Esophagus muscularis mucosa (tissue), 4 donors: ENCODE data around the gene IL15RA.

Experiments
- CTCF ChIP-seq, 3 experiments: fragments of 200-600 bp in 2 of 3; fragments of 450-650 bp in 1 of 3; sonication (generic) in 2 of 3; IDR thresholded peaks; one replicate each; pipeline ENCODE4 v1.5.1; 2017 to 2019; ENCODE audit warnings: antibody characterized with exemption in 3 of 3, mild to moderate bottlenecking in 2 of 3, moderate library complexity in 1 of 3
- EP300 ChIP-seq: sonication (generic); formaldehyde crosslinking; IDR thresholded peaks from one replicate; pipeline ENCODE4 v1.6.1; 2017; ENCODE audit warnings: antibody characterized with exemption
- POLR2A ChIP-seq: fragments of 450-650 bp; IDR thresholded peaks from one replicate; pipeline ENCODE4 v1.6.1; 2017; ENCODE audit warnings: antibody characterized with exemption, moderate library complexity, mild to moderate bottlenecking, low read depth
- POLR2AphosphoS5 ChIP-seq, 2 donors: sonication (generic); formaldehyde crosslinking; IDR thresholded peaks; one replicate each; pipeline ENCODE4 v1.6.1; 2017; ENCODE audit warnings: antibody characterized with exemption in 2 of 2

- TF ChIP-seq CTCF (IDR thresholded peaks at IDR 0.05), result no peak
- TF ChIP-seq POLR2A, result no peak
- TF ChIP-seq POLR2AphosphoS5 (IDR thresholded peaks at IDR 0.05), result no peak
- no peak for TF ChIP-seq EP300
Measured at GRCh38 chr10:5904227-5904626, 73.1 kb downstream of the IL15RA start.
